IMR-90 (cell line): ENCODE measurements around the gene ATP1A3. TPM values are rescaled to one million over a fixed set of nuclear protein-coding genes. Genes with fewer than 3 reads are reported as not detected.

Source experiments
- ATAC-seq: fragments of 200-7000 bp; cut with Tn5 transposase; 2 replicates; pipeline ENCODE4 v1.9.1; 2020; ENCODE audit warnings: low read depth, mild to moderate bottlenecking, moderate library complexity
- BruUV-seq: library from RNA; stranded (reverse); fragments of 400-500 nt; replicated peaks from 2 replicates; lab custom pipeline; 2021; lab: Mats Ljungman, UMichigan
- CTCF ChIA-PET: fragments of 300-600 bp; formaldehyde crosslinking; extraction: SDS; loops from one replicate; lab custom pipeline; 2021; ENCODE audit warnings: antibody characterized with exemption; lab: Yijun Ruan, JAX
- POLR2A ChIA-PET: fragments of 300-600 bp; sonication (Branson Sonifier 250); formaldehyde crosslinking; loops from one replicate; lab custom pipeline; 2022; ENCODE audit warnings: antibody characterized with exemption; ENCODE audit not compliant: unreplicated experiment; lab: Charles Lee
- DNase-seq: peaks from one replicate; pipeline ENCODE4 v3.0.0; 2013
- H2AFZ ChIP-seq: replicated peaks from 2 replicates; pipeline ENCODE3; 2013; ENCODE audit warnings: low read length, mild to moderate bottlenecking; ENCODE audit not compliant: poor library complexity
- H2AK5ac ChIP-seq: 2 replicates; pipeline ENCODE4 v1.6.1; 2013; ENCODE audit warnings: low read depth, low read length, inconsistent platforms
- H2AK9ac ChIP-seq: replicated peaks from 2 replicates; pipeline ENCODE3; 2013; ENCODE audit warnings: mild to moderate bottlenecking, low read depth, low read length, moderate library complexity; ENCODE audit not compliant: poor library complexity
- H2BK120ac ChIP-seq: 2 replicates; pipeline ENCODE4 v1.6.1; 2013; ENCODE audit warnings: low read depth, low read length, inconsistent platforms
- H2BK15ac ChIP-seq: 3 replicates; pipeline ENCODE4 v1.6.1; 2013; ENCODE audit warnings: low read depth, low read length, inconsistent platforms
- H2BK20ac ChIP-seq: 2 replicates; pipeline ENCODE4 v1.6.1; 2013; ENCODE audit warnings: low read depth, mild to moderate bottlenecking, inconsistent platforms, low read length, moderate library complexity
- H2BK5ac ChIP-seq: 2 replicates; pipeline ENCODE4 v1.6.1; 2013; ENCODE audit warnings: mild to moderate bottlenecking, low read depth, low read length, inconsistent platforms; ENCODE audit not compliant: poor library complexity, severe bottlenecking
- H3K14ac ChIP-seq: replicated peaks from 2 replicates; pipeline ENCODE4 v1.6.1; 2013; ENCODE audit warnings: low read depth, low read length, inconsistent platforms
- H3K18ac ChIP-seq: 2 replicates; pipeline ENCODE4 v1.6.1; 2013; ENCODE audit warnings: low read depth, low read length, control low read depth
- H3K23ac ChIP-seq: 2 replicates; pipeline ENCODE4 v1.6.1; 2013; ENCODE audit warnings: low read depth, low read length, inconsistent platforms
- H3K27ac ChIP-seq: 2 replicates; pipeline ENCODE4 v1.5.1; 2013; ENCODE audit warnings: mild to moderate bottlenecking, control low read depth, low read length; ENCODE audit not compliant: insufficient read depth
- H3K27me3 ChIP-seq: 2 replicates; pipeline ENCODE4 v1.6.1; 2013; ENCODE audit warnings: low read length; ENCODE audit not compliant: control insufficient read depth, insufficient read depth
- H3K36me3 ChIP-seq: 2 replicates; pipeline ENCODE4 v1.6.1; 2013; ENCODE audit warnings: low read length, mixed read lengths; ENCODE audit not compliant: control insufficient read depth, insufficient read depth
- H3K4ac ChIP-seq: 2 replicates; pipeline ENCODE4 v1.6.1; 2013; ENCODE audit warnings: low read depth, low read length, inconsistent platforms
- H3K4me1 ChIP-seq: 2 replicates; pipeline ENCODE4 v1.6.1; 2013; ENCODE audit warnings: low read length, mixed read lengths; ENCODE audit not compliant: control insufficient read depth, insufficient read depth
- H3K4me2 ChIP-seq: 2 replicates; pipeline ENCODE4 v1.6.1; 2013; ENCODE audit warnings: low read depth, mild to moderate bottlenecking, control low read depth, low read length, moderate library complexity
- H3K4me3 ChIP-seq: 2 replicates; pipeline ENCODE4 v1.5.1; 2013; ENCODE audit warnings: low read depth, mild to moderate bottlenecking, control low read depth, low read length, moderate library complexity; ENCODE audit not compliant: insufficient read depth
- H3K56ac ChIP-seq: 2 replicates; pipeline ENCODE4 v1.6.1; 2013; ENCODE audit warnings: low read length, inconsistent platforms; ENCODE audit not compliant: insufficient read depth; ENCODE audit errors: extremely low read depth
- H3K79me1 ChIP-seq, 2 experiments: 2 replicates each; pipeline ENCODE4 v1.6.1; 2013; ENCODE audit warnings: low read length in 2 of 2, inconsistent platforms in 1 of 2, low read depth in 1 of 2
- H3K9ac ChIP-seq: 2 replicates; pipeline ENCODE4 v1.6.1; 2013; ENCODE audit warnings: low read depth, low read length, control low read depth
- H3K9me1 ChIP-seq: 2 replicates; pipeline ENCODE4 v1.6.1; 2013; ENCODE audit warnings: low read length, inconsistent platforms; ENCODE audit not compliant: insufficient read depth
- H3K9me3 ChIP-seq: 2 replicates; pipeline ENCODE4 v1.6.1; 2013; ENCODE audit warnings: low read length; ENCODE audit not compliant: control insufficient read depth, insufficient read depth
- H4K20me1 ChIP-seq: 2 replicates; pipeline ENCODE4 v1.6.1; 2013; ENCODE audit warnings: low read length, inconsistent platforms; ENCODE audit not compliant: insufficient read depth
- H4K5ac ChIP-seq: 2 replicates; pipeline ENCODE4 v1.6.1; 2013; ENCODE audit warnings: mild to moderate bottlenecking, low read depth, low read length, control low read depth
- H4K8ac ChIP-seq, 2 experiments: 2 replicates each; pipeline ENCODE4 v1.6.1; 2013; ENCODE audit warnings: low read depth in 2 of 2, low read length in 2 of 2, control low read depth in 1 of 2, inconsistent platforms in 1 of 2
- H4K91ac ChIP-seq: 2 replicates; pipeline ENCODE4 v1.6.1; 2013; ENCODE audit warnings: low read depth, low read length, inconsistent platforms; ENCODE audit not compliant: insufficient read depth
- CTCF ChIP-seq: conservative IDR thresholded peaks from 2 replicates; pipeline ENCODE4 v1.5.1; 2012; ENCODE audit warnings: mild to moderate bottlenecking, low read depth, low read length, improper control_type of control experiment
- MAFK ChIP-seq: IDR thresholded peaks from 2 replicates; pipeline ENCODE4 v1.6.1; 2012; ENCODE audit warnings: low read depth, low read length, improper control_type of control experiment
- MXI1 ChIP-seq: IDR thresholded peaks from 2 replicates; pipeline ENCODE4 v1.6.1; 2012; ENCODE audit warnings: low read depth, mild to moderate bottlenecking, low read length, moderate library complexity, borderline replicate concordance
- NFE2L2 ChIP-seq: fragments of 150-350 bp; IDR thresholded peaks from 2 replicates; pipeline ENCODE4 v1.6.1; 2016; ENCODE audit warnings: low read depth, mild to moderate bottlenecking, low read length
- POLR2A ChIP-seq: IDR thresholded peaks from 2 replicates; pipeline ENCODE4 v1.6.1; 2012; ENCODE audit warnings: mild to moderate bottlenecking, low read depth, low read length
- RAD21 ChIP-seq: IDR thresholded peaks from 2 replicates; pipeline ENCODE4 v1.6.1; 2012; ENCODE audit warnings: low read length, improper control_type of control experiment
- RCOR1 ChIP-seq: IDR thresholded peaks from 2 replicates; pipeline ENCODE4 v1.6.1; 2012; ENCODE audit warnings: mild to moderate bottlenecking, low read length, improper control_type of control experiment; ENCODE audit not compliant: insufficient replicate concordance
- RFX5 ChIP-seq: IDR thresholded peaks from 2 replicates; pipeline ENCODE4 v1.8.0; 2012; ENCODE audit warnings: low read depth, mild to moderate bottlenecking, low read length, moderate library complexity
- SMC3 ChIP-seq: fragments of 150-350 bp; IDR thresholded peaks from 2 replicates; pipeline ENCODE4 v1.6.1; 2016; ENCODE audit warnings: low read depth, mild to moderate bottlenecking, antibody characterized with exemption, low read length, moderate library complexity
- USF2 ChIP-seq: fragments of 150-350 bp; IDR thresholded peaks from 2 replicates; pipeline ENCODE4 v1.6.1; 2017; ENCODE audit warnings: mild to moderate bottlenecking, antibody characterized with exemption, low read length, low read depth
- WGBS, 2 experiments: methylation state at CpG; one replicate each; pipeline versions ENCODE4 v1.1.5 to v1.1.7; 2013; ENCODE audit warnings: missing lambda C conversion rate in 2 of 2; ENCODE audit not compliant: insufficient read length in 1 of 2; ENCODE audit errors: extremely low coverage in 2 of 2; 5-methylcytosine and 5-hydroxymethylcytosine counted together
- dilution Hi-C: fragments of 300-500 bp; cut with HindIII; formaldehyde crosslinking; loops from one replicate; pipeline ENCODE4 v1.14.3; 2018; ENCODE audit warnings: low sequenced_read_pairs; ENCODE audit not compliant: unreplicated experiment
- in situ Hi-C: fragments of 300-500 bp; cut with MboI; formaldehyde crosslinking; loops from 3 replicates; pipeline ENCODE4 v1.14.3; 2019; ENCODE audit warnings: low sequenced_read_pairs, inconsistent platforms, mixed read lengths
- intact Hi-C: fragments of 100-400 bp; cut with micrococcal nuclease; formaldehyde crosslinking; loops from 2 replicates; pipeline ENCODE4 v1.10.0; 2022
- polyA plus RNA-seq, 3 experiments: library from polyadenylated mRNA; depleted of rRNA; stranded (reverse); fragments of >200 nt; gene quantifications; 2 replicates each; pipeline ENCODE4 v1.2.3, GENCODE V29; 2012; ENCODE audit warnings: low replicate concordance in 1 of 3
- total RNA-seq: library from RNA; depleted of rRNA; stranded (reverse); fragments of >200 nt; gene quantifications from 2 replicates; pipeline ENCODE4 v1.2.3, GENCODE V29; 2012

Gene ATP1A3
- total and polyA plus RNA-seq, 2 of the 4 experiments (the other 2 are of a cell fraction): under 0.01 to 0.12 TPM

GRCh38 chr19:41927497-41928192 is 66.4 kb downstream of the ATP1A3 start:
- 22% methylated on average over 7 of the region's 43 CpGs; no CpG with 5 or more reads in 1 of the 2 experiments for WGBS, 2 experiments
- H3K4ac ChIP-seq: no peak overlapping the region
- H2BK15ac ChIP-seq: no peak overlapping the region
- H4K5ac ChIP-seq: no peak overlapping the region
- H3K27ac ChIP-seq: no peak overlapping the region
- H4K20me1 ChIP-seq: peaks cover 25% of the 10 kb centered on the region
- peaks cover 87% of the 10 kb centered on the region for H3K27me3 ChIP-seq
- no peak overlapping the region for H3K14ac ChIP-seq
- peaks cover 3% of the 10 kb centered on the region; the same call in 1 of the 2 replicates for H3K9me3 ChIP-seq
- H4K8ac ChIP-seq: no peak overlapping the region
- ATAC-seq (peak; percentile 41), DNase-seq (no peak)
- no peak overlapping the region for H3K9ac ChIP-seq
- H2AK5ac ChIP-seq: no peak overlapping the region
- dilution Hi-C loops (no loop called here), in situ Hi-C loops (no loop called here), intact Hi-C loops (no loop called here)
- no peak for TF ChIP-seq CTCF
- no peak for TF ChIP-seq SMC3
- no peak for TF ChIP-seq RCOR1
- TF ChIP-seq RAD21: no peak
- TF ChIP-seq POLR2A: no peak
- no peak for TF ChIP-seq USF2
- TF ChIP-seq MXI1: no peak
- TF ChIP-seq NFE2L2: no peak
- TF ChIP-seq MAFK: no peak
- TF ChIP-seq RFX5: no peak
- no peak overlapping the region for H3K56ac ChIP-seq
- H3K36me3 ChIP-seq: no peaks in the 10 kb centered on the region
- H3K9me1 ChIP-seq: no peaks in the 10 kb centered on the region; the same call in 1 of the 2 replicates
- no peak overlapping the region for H2BK20ac ChIP-seq
- peak overlapping the region; percentile 89 for H2AFZ ChIP-seq
- H3K4me1 ChIP-seq: peaks cover 5% of the 10 kb centered on the region
- ChIA-PET POLR2A (no interaction called here), CTCF (no interaction called here)
- BruUV-seq: no TSS peak
- no peak overlapping the region for H3K23ac ChIP-seq
- H2BK120ac ChIP-seq: no peak overlapping the region
- no peaks in the 10 kb centered on the region for H3K79me1 ChIP-seq
- H4K91ac ChIP-seq: no peak overlapping the region
- H3K4me2 ChIP-seq: peak overlapping the region; percentile 95
- peak overlapping the region; percentile 43 for H3K4me3 ChIP-seq
- no peak overlapping the region for H2AK9ac ChIP-seq
- H2BK5ac ChIP-seq: no peak overlapping the region
- no peak overlapping the region for H3K18ac ChIP-seq
